H1 (cell line): ENCODE data around the gene LYRM4. TPM values are rescaled to one million over a fixed set of nuclear protein-coding genes. Genes with fewer than 3 reads are reported as not detected.

Source experiments
- CTCF ChIA-PET: fragments of 300-600 bp; sonication (Branson Sonifier 250); formaldehyde crosslinking; loops from one replicate; lab custom pipeline; 2021; ENCODE audit not compliant: partially characterized antibody; lab: Charles Lee
- POLR2A ChIA-PET: fragments of 300-600 bp; sonication (Branson Sonifier 250); formaldehyde crosslinking; loops from one replicate; lab custom pipeline; 2021; ENCODE audit warnings: inconsistent platforms; ENCODE audit not compliant: partially characterized antibody; lab: Charles Lee
- DNase-seq, 2 experiments: peaks; one replicate each; pipeline versions ENCODE4 v3.0.0 to v3.0.0-alpha.2; 2010 to 2022; ENCODE audit warnings: low spot score in 2 of 2, low read depth in 1 of 2, mixed read lengths in 1 of 2
- FAIRE-seq: peaks from 2 replicates; lab custom pipeline; 2011; peaks lifted over from hg19 to GRCh38; lab: Jason Lieb, UNC
- H2AFZ ChIP-seq: 2 replicates; pipeline ENCODE4 v1.8.1; 2012; ENCODE audit warnings: low read length, inconsistent platforms
- H2AK5ac ChIP-seq: 2 replicates; pipeline ENCODE4 v1.6.1; 2013; ENCODE audit warnings: low read depth, low read length
- H2BK120ac ChIP-seq: replicated peaks from 2 replicates; pipeline ENCODE3; 2013; ENCODE audit warnings: low read depth, low read length, inconsistent platforms
- H2BK12ac ChIP-seq: 2 replicates; pipeline ENCODE4 v1.6.1; 2013; ENCODE audit warnings: low read depth, low read length
- H2BK15ac ChIP-seq: 2 replicates; pipeline ENCODE4 v1.6.1; 2013; ENCODE audit warnings: low read length
- H2BK20ac ChIP-seq: 2 replicates; pipeline ENCODE4 v1.6.1; 2013; ENCODE audit warnings: low read length
- H2BK5ac ChIP-seq: 2 replicates; pipeline ENCODE4 v1.6.1; 2013; ENCODE audit warnings: low read depth, low read length
- H3K14ac ChIP-seq: 2 replicates; pipeline ENCODE4 v1.6.1; 2013; ENCODE audit warnings: inconsistent platforms; ENCODE audit not compliant: insufficient read length
- H3K18ac ChIP-seq: 2 replicates; pipeline ENCODE4 v1.6.1; 2013; ENCODE audit warnings: low read length; ENCODE audit errors: extremely low read depth
- H3K23ac ChIP-seq: 2 replicates; pipeline ENCODE4 v1.6.1; 2013; ENCODE audit warnings: inconsistent platforms; ENCODE audit not compliant: insufficient read length
- H3K23me2 ChIP-seq: 2 replicates; pipeline ENCODE4 v1.6.1; 2013; ENCODE audit warnings: low read depth, low read length
- H3K27ac ChIP-seq: 2 replicates; pipeline ENCODE4 v1.6.1; 2011; ENCODE audit warnings: low read depth, low read length, inconsistent platforms
- H3K27me3 ChIP-seq, 4 experiments: replicated peaks in 1 of 4; 1 replicate in 1 of 4; 2 replicates in 3 of 4; pipeline versions ENCODE4 v1.6.1 to v1.8.1; 2011 to 2013; ENCODE audit warnings: low read length in 3 of 4, mild to moderate bottlenecking in 3 of 4, inconsistent platforms in 2 of 4, mixed read lengths in 2 of 4, moderate library complexity in 1 of 4; ENCODE audit not compliant: control insufficient read depth in 3 of 4, insufficient read depth in 3 of 4; ENCODE audit errors: extremely low read depth in 1 of 4
- H3K36me3 ChIP-seq, 4 experiments: 2 replicates each; pipeline versions ENCODE4 v1.6.1 to v1.8.1; 2011 to 2013; ENCODE audit warnings: mild to moderate bottlenecking in 4 of 4, low read length in 3 of 4, moderate library complexity in 2 of 4, control low read depth in 1 of 4, inconsistent platforms in 1 of 4; ENCODE audit not compliant: insufficient read depth in 4 of 4, control insufficient read depth in 2 of 4
- H3K4ac ChIP-seq: replicated peaks from 2 replicates; pipeline ENCODE3; 2013; ENCODE audit warnings: low read length, low read depth, mixed read lengths, inconsistent platforms; ENCODE audit not compliant: insufficient read length
- H3K4me1 ChIP-seq, 4 experiments: replicated peaks in 1 of 4; 1 replicate in 1 of 4; 2 replicates in 3 of 4; pipeline versions ENCODE4 v1.6.1 to v1.8.1; 2011 to 2013; ENCODE audit warnings: low read length in 3 of 4, inconsistent platforms in 2 of 4, mixed read lengths in 1 of 4; ENCODE audit not compliant: insufficient read depth in 4 of 4, control insufficient read depth in 3 of 4
- H3K4me2 ChIP-seq, 2 experiments: 2 replicates each; pipeline versions ENCODE4 v1.6.1 to v1.8.1; 2011 to 2013; ENCODE audit warnings: low read depth in 2 of 2, low read length in 2 of 2, control low read depth in 1 of 2, inconsistent platforms in 1 of 2, mild to moderate bottlenecking in 1 of 2; ENCODE audit not compliant: insufficient read depth in 1 of 2
- H3K4me3 ChIP-seq, 4 experiments: fragments of 200-600, 300-600 bp in 1 of 4; sonication (generic), shearing (Covaris generic), sonication (Bioruptor Twin) in 1 of 4; 2 replicates each; pipeline versions ENCODE4 v1.5.1 to v1.8.1; 2011 to 2016; ENCODE audit warnings: low read length in 4 of 4, low read depth in 3 of 4, control low read depth in 2 of 4, inconsistent platforms in 2 of 4, mild to moderate bottlenecking in 2 of 4, mixed read lengths in 1 of 4, moderate library complexity in 1 of 4; ENCODE audit not compliant: insufficient read depth in 2 of 4; ENCODE audit errors: extremely low read depth in 1 of 4
- H3K56ac ChIP-seq: replicated peaks from 2 replicates; pipeline ENCODE3; 2013; ENCODE audit warnings: low read depth, mild to moderate bottlenecking, mixed read lengths, low read length, inconsistent platforms; ENCODE audit not compliant: insufficient read length
- H3K79me1 ChIP-seq: 2 replicates; pipeline ENCODE4 v1.6.1; 2013; ENCODE audit warnings: low read depth, low read length, control low read depth
- H3K79me2 ChIP-seq, 2 experiments: 2 replicates each; pipeline versions ENCODE4 v1.6.1 to v1.8.1; 2012 to 2013; ENCODE audit warnings: low read length in 2 of 2, mild to moderate bottlenecking in 2 of 2, inconsistent platforms in 1 of 2; ENCODE audit not compliant: insufficient read depth in 2 of 2, control insufficient read depth in 1 of 2
- H3K9ac ChIP-seq, 4 experiments: replicated peaks in 1 of 4; 1 replicate in 1 of 4; 2 replicates in 3 of 4; pipeline versions ENCODE4 v1.6.1 to v1.8.1; 2011 to 2013; ENCODE audit warnings: low read depth in 3 of 4, low read length in 3 of 4, control low read depth in 2 of 4, mild to moderate bottlenecking in 2 of 4, moderate library complexity in 2 of 4, inconsistent platforms in 1 of 4; ENCODE audit errors: extremely low read depth in 1 of 4
- H3K9me3 ChIP-seq, 2 experiments: 2 replicates each; pipeline versions ENCODE4 v1.6.1 to v1.8.1; 2012 to 2013; ENCODE audit warnings: mild to moderate bottlenecking in 2 of 2, moderate library complexity in 2 of 2, control low read depth in 1 of 2, inconsistent platforms in 1 of 2, low read depth in 1 of 2, low read length in 1 of 2, mixed read lengths in 1 of 2; ENCODE audit not compliant: insufficient read depth in 2 of 2
- H4K20me1 ChIP-seq, 2 experiments: replicated peaks in 1 of 2; 2 replicates each; pipeline versions ENCODE3 to v1.8.1; 2011 to 2013; ENCODE audit warnings: inconsistent platforms in 2 of 2, low read length in 2 of 2, mild to moderate bottlenecking in 1 of 2; ENCODE audit not compliant: insufficient read depth in 2 of 2, control insufficient read depth in 1 of 2
- H4K5ac ChIP-seq: 2 replicates; pipeline ENCODE4 v1.6.1; 2013; ENCODE audit warnings: low read length, low read depth, mixed read lengths, inconsistent platforms; ENCODE audit not compliant: insufficient read length
- H4K8ac ChIP-seq: 2 replicates; pipeline ENCODE4 v1.8.0; 2013; ENCODE audit warnings: mild to moderate bottlenecking, moderate library complexity, low read length, inconsistent platforms; ENCODE audit not compliant: insufficient read depth; ENCODE audit errors: extremely low read depth
- H4K91ac ChIP-seq: replicated peaks from 2 replicates; pipeline ENCODE3; 2013; ENCODE audit warnings: low read length, mixed read lengths, inconsistent platforms; ENCODE audit not compliant: insufficient read length
- ASH2L ChIP-seq: fragments of 200-600, 300-600 bp; sonication (generic); IDR thresholded peaks from one replicate; pipeline ENCODE4 v1.7.1; 2017; ENCODE audit warnings: low read length
- ATF3 ChIP-seq: IDR thresholded peaks from 2 replicates; pipeline ENCODE4 v1.6.1; 2011; ENCODE audit warnings: low read depth, mild to moderate bottlenecking, low read length; ENCODE audit not compliant: insufficient read depth
- E2F6 ChIP-seq: IDR thresholded peaks from 2 replicates; pipeline ENCODE4 v1.6.1; 2012; ENCODE audit warnings: inconsistent platforms
- GABPA ChIP-seq: IDR thresholded peaks from 2 replicates; pipeline ENCODE4 v1.6.1; 2011; ENCODE audit warnings: mild to moderate bottlenecking, low read length, moderate library complexity, borderline replicate concordance; ENCODE audit not compliant: insufficient read depth
- HDAC6 ChIP-seq: IDR thresholded peaks from one replicate; pipeline ENCODE4 v1.7.1; 2012; ENCODE audit warnings: low read depth, mild to moderate bottlenecking, inconsistent platforms, low read length, moderate library complexity
- KDM1A ChIP-seq: fragments of 200-600, 300-600 bp; sonication (generic); IDR thresholded peaks from 2 replicates; pipeline ENCODE4 v1.7.1; 2016; ENCODE audit warnings: mild to moderate bottlenecking, low read length, borderline replicate concordance
- KDM5A ChIP-seq: fragments of 200-600 bp; IDR thresholded peaks from 2 replicates; pipeline ENCODE4 v1.7.1; 2012; ENCODE audit warnings: mild to moderate bottlenecking, low read length, inconsistent platforms, mixed read lengths
- MAFK ChIP-seq: IDR thresholded peaks from 2 replicates; pipeline ENCODE4 v1.6.1; 2012; ENCODE audit warnings: low read depth, mild to moderate bottlenecking, improper control_type of control experiment, low read length
- SIN3A ChIP-seq, 2 experiments: IDR thresholded peaks in 1 of 2; conservative IDR thresholded peaks in 1 of 2; 2 replicates each; pipeline ENCODE4 v1.6.1; 2011 to 2012; ENCODE audit warnings: low read length in 2 of 2, improper control_type of control experiment in 1 of 2, low read depth in 1 of 2, mild to moderate bottlenecking in 1 of 2
- SIRT6 ChIP-seq: IDR thresholded peaks from one replicate; pipeline ENCODE4 v1.7.1; 2012; ENCODE audit warnings: low read length, inconsistent platforms
- TCF12 ChIP-seq: IDR thresholded peaks from 2 replicates; pipeline ENCODE4 v1.6.1; 2011; ENCODE audit warnings: low read depth, mild to moderate bottlenecking, low read length
- ZNF274 ChIP-seq: IDR thresholded peaks from 2 replicates; pipeline ENCODE4 v1.7.0; 2012; ENCODE audit warnings: low read length, borderline replicate concordance; ENCODE audit errors: extremely low read depth
- WGBS, 2 experiments: shearing (Covaris generic) in 1 of 2; methylation state at CpG; one replicate each; pipeline versions ENCODE4 v1.1.6 to v1.1.7; 2013 to 2015; ENCODE audit warnings: low lambda C conversion rate in 2 of 2, mixed read lengths in 2 of 2, inconsistent platforms in 1 of 2, low coverage in 1 of 2, missing lambda C conversion rate in 1 of 2; ENCODE audit not compliant: insufficient replicate concordance in 2 of 2, insufficient coverage in 1 of 2, insufficient read length in 1 of 2; ENCODE audit errors: extremely low coverage in 1 of 2, missing lambda C conversion rate in 1 of 2; 5-methylcytosine and 5-hydroxymethylcytosine counted together
- polyA plus RNA-seq, 7 experiments: library from polyadenylated mRNA; depleted of rRNA in 3 of 7; stranded (reverse) in 5 of 7; unstranded in 2 of 7; fragments of >200 nt in 5 of 7; fragments of 200-250 nt in 2 of 7; gene quantifications; 1 replicate in 5 of 7; 2 replicates in 1 of 7; 4 replicates in 1 of 7; pipeline versions ENCODE4 v1.2.1 to v1.2.3, GENCODE V29; 2011 to 2013; ENCODE audit warnings: missing spikeins in 2 of 7, mixed read lengths in 2 of 7
- total RNA-seq: library from RNA; stranded (reverse); fragmentation: NEBNext Ultra II Directional; extraction: Animal tissue kit (Norgen Biotek cat#: 25700); gene quantifications from 2 replicates; pipeline ENCODE4 v1.2.1, GENCODE V29; 2021

Gene LYRM4
- total and polyA plus RNA-seq, 2 of the 8 experiments (the other 6 are each of a cell fraction or from before 2014, with no cell fraction given): 56.6 to 62.8 TPM

- Histone ChIP-seq H3K23me2 (no peaks in the 10 kb centered on the region), H3K4me2 (no peak overlapping the region), H2AFZ (no peak overlapping the region), H2BK20ac (no peak overlapping the region), H2AK5ac (no peak overlapping the region), H3K56ac (no peak overlapping the region), H3K27me3 (no peaks in the 10 kb centered on the region), H3K9me3 (no peaks in the 10 kb centered on the region), H3K79me2 (peaks cover 4% of the 10 kb centered on the region in 2 experiments; a peak in 2 of 4 replicates), H2BK120ac (no peak overlapping the region), H3K18ac (no peak overlapping the region), H4K8ac (no peak overlapping the region), H2BK15ac (no peak overlapping the region), H3K36me3 (no peaks in the 10 kb centered on the region; a peak in 1 of 8 replicates), H4K91ac (no peak overlapping the region), H3K9ac (peak overlapping the region in 1 of 4 experiments; percentile 44; a peak in 2 of 7 replicates), H4K20me1 (peaks cover 4 to 10% of the 10 kb centered on the region in 2 experiments), H3K27ac (no peak overlapping the region), H3K4me1 (peaks cover 0 to 11% (median 4%) of the 10 kb centered on the region in 4 experiments; a peak in 5 of 7 replicates), H4K5ac (no peak overlapping the region), H2BK5ac (no peak overlapping the region), H3K4me3 (no peak overlapping the region), H3K23ac (no peak overlapping the region), H2BK12ac (no peak overlapping the region), H3K4ac (no peak overlapping the region), H3K14ac (no peak overlapping the region), H3K79me1 (no peaks in the 10 kb centered on the region; the same call in none of the 2 replicates)
- CTCF ChIA-PET: interaction anchor here (0.8 to 3.8 kb wide), 12 partner anchors 8 to 174 kb away, joined by 3 to 15 read pairs (median 5); no protein-coding TSS in a partner anchor
- 85% methylated on average over 6 of the region's 6 CpGs; no CpG with 5 or more reads in 1 of the 2 experiments for WGBS, 2 experiments
- POLR2A ChIA-PET: no interaction called here
- DNase-seq (no peak), FAIRE-seq (no peak)
- TF ChIP-seq ASH2L (no peak), E2F6 (no peak), TCF12 (no peak), KDM1A (no peak), HDAC6 (no peak), GABPA (no peak), ZNF274 (no peak), KDM5A (no peak), ATF3 (no peak), MAFK (no peak), SIRT6 (no peak), SIN3A (conservative IDR thresholded peaks at IDR 0.05 in 1 of 2, IDR thresholded peaks at IDR 0.05 in 1 of 2; ENCODE audit: low read depth in 1 of 2, low read length in 2 of 2) (no peak)
Observed at GRCh38 chr6:5205035-5205507, 55.7 kb downstream of the LYRM4 start.
